SU-DHL-6 (cell line): ENCODE measurements around the gene MAP2K1.

Experiments used
- H2AFZ ChIP-seq: fragments of 200-600 bp; sonication (generic); 2 replicates; pipeline ENCODE4 v1.6.1; 2014; ENCODE audit warnings: low read depth, mild to moderate bottlenecking, moderate library complexity, mixed read lengths, antibody characterized with exemption, low read length; ENCODE audit not compliant: severe bottlenecking
- H3F3A ChIP-seq: fragments of 200-600 bp; shearing (Covaris generic); 2 replicates; pipeline ENCODE4 v1.6.0; 2016; ENCODE audit warnings: antibody characterized with exemption, mild to moderate bottlenecking; ENCODE audit not compliant: insufficient read depth
- H3K27ac ChIP-seq: fragments of 200-600 bp; sonication (generic); 2 replicates; pipeline ENCODE4 v1.5.1; 2016; ENCODE audit warnings: low read depth, mild to moderate bottlenecking, low read length, moderate library complexity, mixed read lengths
- H3K27me3 ChIP-seq: fragments of 200-600 bp; sonication (generic), shearing (Covaris generic); 2 replicates; pipeline ENCODE4 v1.6.0; 2014; ENCODE audit warnings: mild to moderate bottlenecking, low read length
- H3K36me3 ChIP-seq: fragments of 200-600 bp; sonication (generic); 2 replicates; pipeline ENCODE4 v1.6.1; 2014; ENCODE audit warnings: mild to moderate bottlenecking, low read length, mixed read lengths
- H3K4me2 ChIP-seq: fragments of 300-600, 200-600 bp; shearing (Covaris generic), sonication (generic); 2 replicates; pipeline ENCODE4 v1.6.0; 2014; ENCODE audit warnings: low read length, low read depth, mild to moderate bottlenecking; ENCODE audit not compliant: poor library complexity, severe bottlenecking
- H3K4me3 ChIP-seq: fragments of 200-600 bp; sonication (generic); 2 replicates; pipeline ENCODE4 v1.5.1; 2014; ENCODE audit warnings: antibody characterized with exemption, low read length, mild to moderate bottlenecking, mixed read lengths; ENCODE audit not compliant: insufficient read depth, poor library complexity, severe bottlenecking
- H3K79me2 ChIP-seq: fragments of 200-600 bp; sonication (generic); 2 replicates; pipeline ENCODE4 v1.6.1; 2014; ENCODE audit warnings: mild to moderate bottlenecking, low read length, moderate library complexity; ENCODE audit not compliant: insufficient read depth
- H3K9ac ChIP-seq: fragments of 200-600 bp; sonication (generic); 2 replicates; pipeline ENCODE4 v1.7.0; 2014; ENCODE audit warnings: mild to moderate bottlenecking, low read length
- H3K9me2 ChIP-seq: fragments of 200-600 bp; sonication (generic); replicated peaks from 2 replicates; pipeline ENCODE4 v1.6.1; 2014; ENCODE audit warnings: low read length; ENCODE audit not compliant: insufficient read depth
- H3K9me3 ChIP-seq: fragments of 200-600 bp; sonication (generic); 2 replicates; pipeline ENCODE4 v1.6.1; 2014; ENCODE audit warnings: low read length, mixed read lengths; ENCODE audit not compliant: insufficient read depth
- H4K20me1 ChIP-seq: fragments of 200-600 bp; sonication (generic); 2 replicates; pipeline ENCODE4 v1.6.1; 2014; ENCODE audit warnings: low read depth, mild to moderate bottlenecking, antibody characterized with exemption, low read length, moderate library complexity, mixed read lengths
- CTCF ChIP-seq: fragments of 200-600 bp; sonication (generic); IDR thresholded peaks from one replicate; pipeline ENCODE4 v1.5.1; 2017; ENCODE audit warnings: antibody characterized with exemption, mild to moderate bottlenecking, low read length, moderate library complexity; ENCODE audit not compliant: insufficient read depth, poor library complexity, severe bottlenecking
- EZH2phosphoT487 ChIP-seq: fragments of 200-600 bp; sonication (generic), shearing (Covaris generic); conservative IDR thresholded peaks from 2 replicates; pipeline ENCODE4 v1.6.1; 2018; ENCODE audit warnings: mild to moderate bottlenecking, antibody characterized with exemption, low read length, moderate library complexity, mixed read lengths

The MAP2K1 gene

GRCh38 chr15:66481107-66481856 lies 94.6 kb downstream of the MAP2K1 start:
- TF ChIP-seq EZH2phosphoT487 (no peak), CTCF (no peak)
- Histone ChIP-seq H3K27me3 (no peaks in the 10 kb centered on the region), H3K9me3 (no peaks in the 10 kb centered on the region), H3K36me3 (no peaks in the 10 kb centered on the region), H3K4me2 (no peak overlapping the region), H2AFZ (no peak overlapping the region), H4K20me1 (no peaks in the 10 kb centered on the region), H3K27ac (no peak overlapping the region), H3K9ac (no peak overlapping the region), H3K4me3 (no peak overlapping the region), H3K79me2 (no peaks in the 10 kb centered on the region; the same call in 1 of the 2 replicates), H3F3A (no peaks in the 10 kb centered on the region), H3K9me2 (no peaks in the 10 kb centered on the region)

- no peak overlapping the region for H3K4me2 ChIP-seq
- H3F3A ChIP-seq, result no peaks in the 10 kb centered on the region
- H2AFZ ChIP-seq, result no peak overlapping the region
- no peaks in the 10 kb centered on the region for H3K9me2 ChIP-seq
- H3K27me3 ChIP-seq, result no peaks in the 10 kb centered on the region
- 0 out of 2 replicates have a peak, but pooled peaks cover 2% of the 10 kb centered on the region for H3K36me3 ChIP-seq
- TF ChIP-seq CTCF (no peak), EZH2phosphoT487 (no peak)
- no peaks in the 10 kb centered on the region; the same call in 1 of the 2 replicates for H3K79me2 ChIP-seq
- no peaks in the 10 kb centered on the region for H4K20me1 ChIP-seq
- H3K9ac ChIP-seq, result no peak overlapping the region
- no peaks in the 10 kb centered on the region for H3K9me3 ChIP-seq
- H3K27ac ChIP-seq, result no peak overlapping the region
- H3K4me3 ChIP-seq, result no peak overlapping the region
Measured at GRCh38 chr15:66482539-66482938, 95.8 kb downstream of the MAP2K1 start.

GRCh38 chr15:66483131-66483566 lies 96.4 kb downstream of the MAP2K1 start:
- Histone ChIP-seq H3K9me3 (no peaks in the 10 kb centered on the region), H3K9me2 (no peaks in the 10 kb centered on the region), H3K4me3 (no peak overlapping the region), H2AFZ (no peak overlapping the region), H3F3A (no peaks in the 10 kb centered on the region), H3K4me2 (no peak overlapping the region), H3K36me3 (0 out of 2 replicates have a peak, but pooled peaks cover 2% of the 10 kb centered on the region), H3K27me3 (no peaks in the 10 kb centered on the region), H3K9ac (no peak overlapping the region), H3K27ac (no peak overlapping the region), H4K20me1 (no peaks in the 10 kb centered on the region), H3K79me2 (no peaks in the 10 kb centered on the region; the same call in 1 of the 2 replicates)
- TF ChIP-seq EZH2phosphoT487 (no peak), CTCF (no peak)
